SK-N-SH (cell line): ENCODE data around the gene TET2. TPM values are rescaled to one million over a fixed set of nuclear protein-coding genes. Genes with fewer than 3 reads are reported as not detected.

Source experiments
- CTCF ChIA-PET: fragments of 300-600, 350-600 bp; formaldehyde crosslinking; extraction: SDS; loops from one replicate; lab custom pipeline; 2021; lab: Yijun Ruan, JAX
- POLR2A ChIA-PET: fragments of 350-600 bp; sonication (Branson Sonifier 250); formaldehyde crosslinking; extraction: SDS; loops from one replicate; lab custom pipeline; 2020; ENCODE audit warnings: antibody characterized with exemption, inconsistent platforms; lab: Yijun Ruan, JAX
- DNase-seq: peaks from one replicate; pipeline ENCODE4 v3.0.0; 2012
- H2AFZ ChIP-seq: fragments of 200-600 bp; sonication (generic); 2 replicates; pipeline ENCODE4 v1.8.1; 2016; ENCODE audit warnings: antibody characterized with exemption, mild to moderate bottlenecking, low read depth
- H3F3A ChIP-seq: fragments of 200-600 bp; sonication (generic); replicated peaks from 2 replicates; pipeline ENCODE3; 2016; ENCODE audit warnings: antibody characterized with exemption, mild to moderate bottlenecking; ENCODE audit not compliant: insufficient read depth
- H3K27ac ChIP-seq, 2 experiments: fragments of 200-500 bp in 1 of 2; fragments of 200-600 bp in 1 of 2; sonication (Bioruptor generic) in 1 of 2; sonication (generic), shearing (Covaris generic) in 1 of 2; 2 replicates each; pipeline versions ENCODE4 v1.5.1 to v1.6.1; 2014 to 2016; ENCODE audit warnings: low read depth in 2 of 2, inconsistent platforms in 1 of 2, low read length in 1 of 2, mild to moderate bottlenecking in 1 of 2, mixed read lengths in 1 of 2
- H3K27me3 ChIP-seq: fragments of 200-600 bp; sonication (generic), shearing (Covaris generic); 2 replicates; pipeline ENCODE4 v1.6.1; 2016; ENCODE audit warnings: mixed run types; ENCODE audit not compliant: insufficient read depth
- H3K36me3 ChIP-seq, 2 experiments: fragments of 200-500 bp in 1 of 2; fragments of 200-600 bp in 1 of 2; sonication (Bioruptor generic) in 1 of 2; sonication (generic) in 1 of 2; replicated peaks in 1 of 2; 2 replicates each; pipeline versions ENCODE3 to v1.5.1; 2014 to 2016; ENCODE audit warnings: low read length in 1 of 2, mild to moderate bottlenecking in 1 of 2; ENCODE audit not compliant: insufficient read depth in 2 of 2, control insufficient read depth in 1 of 2
- H3K4me1 ChIP-seq, 2 experiments: fragments of 200-500 bp in 1 of 2; fragments of 200-600 bp in 1 of 2; sonication (Bioruptor generic) in 1 of 2; sonication (generic), shearing (Covaris generic) in 1 of 2; 2 replicates each; pipeline versions ENCODE4 v1.5.1 to v1.6.1; 2014 to 2016; ENCODE audit warnings: low read depth in 1 of 2, low read length in 1 of 2, mixed run types in 1 of 2; ENCODE audit not compliant: insufficient read depth in 2 of 2, control insufficient read depth in 1 of 2
- H3K4me2 ChIP-seq: fragments of 200-600 bp; sonication (generic), shearing (Covaris generic); 2 replicates; pipeline ENCODE4 v1.6.1; 2017; ENCODE audit warnings: mixed run types
- H3K4me3 ChIP-seq, 2 experiments: fragments of 200-500 bp in 1 of 2; fragments of 200-600 bp in 1 of 2; sonication (Bioruptor generic) in 1 of 2; sonication (generic), shearing (Covaris generic) in 1 of 2; 2 replicates each; pipeline versions ENCODE4 v1.5.1 to v1.8.1; 2014 to 2016; ENCODE audit warnings: low read depth in 2 of 2, inconsistent platforms in 1 of 2, low read length in 1 of 2, mild to moderate bottlenecking in 1 of 2, mixed read lengths in 1 of 2, moderate library complexity in 1 of 2
- H3K79me2 ChIP-seq: fragments of 200-600 bp; sonication (generic); 2 replicates; pipeline ENCODE4 v1.8.1; 2017; ENCODE audit warnings: mild to moderate bottlenecking; ENCODE audit not compliant: insufficient read depth
- H3K9ac ChIP-seq: fragments of 200-600 bp; sonication (generic); 2 replicates; pipeline ENCODE4 v1.6.1; 2017; ENCODE audit warnings: mixed run types
- H3K9me2 ChIP-seq: fragments of 200-600 bp; sonication (generic); 2 replicates; pipeline ENCODE4 v1.6.1; 2017; ENCODE audit warnings: mixed run types
- H3K9me3 ChIP-seq: fragments of 200-600 bp; sonication (generic); 2 replicates; pipeline ENCODE4 v1.6.1; 2017; ENCODE audit warnings: mixed run types, mild to moderate bottlenecking, moderate library complexity
- H4K20me1 ChIP-seq: fragments of 200-600 bp; sonication (generic); 2 replicates; pipeline ENCODE4 v1.6.1; 2017; ENCODE audit warnings: mild to moderate bottlenecking, mixed run types; ENCODE audit not compliant: insufficient read depth
- CTCF ChIP-seq: fragments of 200-600 bp; sonication (generic); IDR thresholded peaks from 2 replicates; pipeline ENCODE4 v1.6.1; 2017; ENCODE audit warnings: antibody characterized with exemption, mild to moderate bottlenecking, moderate library complexity
- FOSL2 ChIP-seq: IDR thresholded peaks from 2 replicates; pipeline ENCODE4 v1.4.0; 2012; ENCODE audit warnings: low read depth, mild to moderate bottlenecking, moderate library complexity, borderline replicate concordance
- FOXM1 ChIP-seq: IDR thresholded peaks from 2 replicates; pipeline ENCODE4 v1.4.0; 2012; ENCODE audit warnings: low read depth, mild to moderate bottlenecking
- GABPA ChIP-seq: IDR thresholded peaks from 2 replicates; pipeline ENCODE4 v1.4.0; 2012; ENCODE audit warnings: low read depth, mild to moderate bottlenecking
- MAX ChIP-seq: IDR thresholded peaks from 2 replicates; pipeline ENCODE4 v1.4.0; 2012; ENCODE audit warnings: low read depth
- MXI1 ChIP-seq: IDR thresholded peaks from 2 replicates; pipeline ENCODE4 v1.6.1; 2012; ENCODE audit warnings: mild to moderate bottlenecking, low read depth, low read length, improper control_type of control experiment
- NFIC ChIP-seq: IDR thresholded peaks from 2 replicates; pipeline ENCODE4 v1.4.0; 2012; ENCODE audit warnings: borderline replicate concordance
- NRF1 ChIP-seq: IDR thresholded peaks from 2 replicates; pipeline ENCODE4 v1.6.1; 2012; ENCODE audit warnings: low read depth, mild to moderate bottlenecking, low read length
- RAD21 ChIP-seq: IDR thresholded peaks from 2 replicates; pipeline ENCODE4 v1.6.1; 2012; ENCODE audit warnings: mild to moderate bottlenecking, low read length
- RFX5 ChIP-seq: IDR thresholded peaks from 2 replicates; pipeline ENCODE4 v1.6.1; 2012; ENCODE audit warnings: mild to moderate bottlenecking, improper control_type of control experiment, low read length
- SIN3A ChIP-seq: IDR thresholded peaks from 2 replicates; pipeline ENCODE4 v1.6.1; 2012; ENCODE audit warnings: low read depth, mild to moderate bottlenecking, low read length, moderate library complexity, borderline replicate concordance
- TCF12 ChIP-seq: IDR thresholded peaks from 2 replicates; pipeline ENCODE4 v1.4.0; 2012
- TEAD4 ChIP-seq: IDR thresholded peaks from 2 replicates; pipeline ENCODE4 v1.4.0; 2012; ENCODE audit warnings: mild to moderate bottlenecking, borderline replicate concordance; ENCODE audit not compliant: insufficient read depth
- USF1 ChIP-seq: IDR thresholded peaks from 2 replicates; pipeline ENCODE4 v1.4.0; 2012; ENCODE audit warnings: low read depth, borderline replicate concordance
- WGBS: methylation state at CpG from one replicate; pipeline ENCODE4 v1.1.6; 2017; ENCODE audit warnings: low lambda C conversion rate; 5-methylcytosine and 5-hydroxymethylcytosine counted together
- polyA plus RNA-seq, 3 experiments: library from polyadenylated mRNA; depleted of rRNA; stranded (reverse); fragments of >200 nt; gene quantifications; 2 replicates each; pipeline ENCODE4 v1.2.3, GENCODE V29; 2012
- TF ChIP-seq, protein P1 (sequence below): IDR thresholded peaks from 2 replicates; pipeline ENCODE4 v1.4.0; 2012; ENCODE audit warnings: low read depth, borderline replicate concordance
- TF ChIP-seq, protein P2 (sequence below): IDR thresholded peaks from 2 replicates; pipeline ENCODE4; 2012

Gene TET2
- polyA plus RNA-seq, 1 of the 3 experiments (the other 2 are of a cell fraction): 3.5 TPM

- H3F3A ChIP-seq: no peaks in the 10 kb centered on the region
- H4K20me1 ChIP-seq: no peaks in the 10 kb centered on the region
- WGBS: 95% methylated on average over 3 of the region's 3 CpGs
- no peak overlapping the region for H3K4me3 ChIP-seq
- POLR2A ChIA-PET: no interaction called here
- no peak overlapping the region for H3K4me2 ChIP-seq
- no peaks in the 10 kb centered on the region for H3K9me3 ChIP-seq
- H3K27ac ChIP-seq: no peak overlapping the region
- TF ChIP-seq MAX (no peak), FOSL2 (no peak), RAD21 (no peak), NRF1 (no peak)
- TF ChIP-seq, all 33 proteins: peak for 0
- no peak for DNase-seq
- Histone ChIP-seq H2AFZ (no peak overlapping the region), H3K27me3 (no peaks in the 10 kb centered on the region), H3K36me3 (peaks cover 69 to 75% of the 10 kb centered on the region in 2 experiments), H3K79me2 (no peaks in the 10 kb centered on the region; the same call in 1 of the 2 replicates), H3K9ac (no peak overlapping the region), H3K9me2 (no peaks in the 10 kb centered on the region), H3K4me1 (no peaks in the 10 kb centered on the region)
- CTCF ChIA-PET: interaction anchor here (0.6 to 0.9 kb wide), 2 partner anchors 10 to 134 kb away, joined by 3 read pairs; no protein-coding TSS in a partner anchor
These were observed 120.6 kb downstream of the TET2 start for GRCh38 chr4:105267280-105267679.

DNA sequence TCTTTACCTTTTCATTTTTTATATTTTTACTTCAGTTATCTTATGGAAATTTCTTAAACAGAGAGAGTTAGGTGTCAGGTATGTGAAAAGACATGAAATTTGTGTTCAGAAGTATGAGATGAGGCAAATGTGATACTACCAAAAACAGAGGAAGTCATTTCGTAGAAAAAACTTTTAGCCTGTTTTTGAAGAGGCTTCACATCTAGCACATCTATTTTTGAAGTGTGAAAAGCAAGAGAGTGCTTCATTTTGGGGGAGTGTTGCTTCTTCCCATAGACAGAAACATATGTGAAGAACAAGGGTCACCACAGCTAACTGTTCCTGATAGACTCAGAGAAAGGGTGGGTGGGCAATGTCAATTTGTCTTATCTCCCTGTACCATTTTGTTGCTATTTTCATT, 125.3 kb downstream of the TET2 start:
- no peaks in the 10 kb centered on the region for H3F3A ChIP-seq
- 91% methylated on average over 1 of the region's 1 CpG for WGBS
- no peak overlapping the region for H3K4me2 ChIP-seq
- H3K9me2 ChIP-seq: no peaks in the 10 kb centered on the region
- ChIA-PET CTCF (no interaction called here), POLR2A (no interaction called here)
- no peaks in the 10 kb centered on the region for H3K4me1 ChIP-seq
- no peaks in the 10 kb centered on the region for H3K27me3 ChIP-seq
- no peaks in the 10 kb centered on the region for H3K9me3 ChIP-seq
- H3K79me2 ChIP-seq: no peaks in the 10 kb centered on the region
- H3K36me3 ChIP-seq: peaks cover 76 to 84% of the 10 kb centered on the region in 2 experiments
- H2AFZ ChIP-seq: no peak overlapping the region
- no peak overlapping the region for H3K4me3 ChIP-seq
- TF ChIP-seq FOXM1 (no peak), SIN3A (no peak), TCF12 (no peak), MAX (no peak), NFIC (no peak), CTCF (no peak), FOSL2 (no peak), GABPA (no peak), USF1 (no peak), NRF1 (no peak), TEAD4 (no peak), RFX5 (no peak), MXI1 (no peak)
- TF ChIP-seq, protein P1, sequence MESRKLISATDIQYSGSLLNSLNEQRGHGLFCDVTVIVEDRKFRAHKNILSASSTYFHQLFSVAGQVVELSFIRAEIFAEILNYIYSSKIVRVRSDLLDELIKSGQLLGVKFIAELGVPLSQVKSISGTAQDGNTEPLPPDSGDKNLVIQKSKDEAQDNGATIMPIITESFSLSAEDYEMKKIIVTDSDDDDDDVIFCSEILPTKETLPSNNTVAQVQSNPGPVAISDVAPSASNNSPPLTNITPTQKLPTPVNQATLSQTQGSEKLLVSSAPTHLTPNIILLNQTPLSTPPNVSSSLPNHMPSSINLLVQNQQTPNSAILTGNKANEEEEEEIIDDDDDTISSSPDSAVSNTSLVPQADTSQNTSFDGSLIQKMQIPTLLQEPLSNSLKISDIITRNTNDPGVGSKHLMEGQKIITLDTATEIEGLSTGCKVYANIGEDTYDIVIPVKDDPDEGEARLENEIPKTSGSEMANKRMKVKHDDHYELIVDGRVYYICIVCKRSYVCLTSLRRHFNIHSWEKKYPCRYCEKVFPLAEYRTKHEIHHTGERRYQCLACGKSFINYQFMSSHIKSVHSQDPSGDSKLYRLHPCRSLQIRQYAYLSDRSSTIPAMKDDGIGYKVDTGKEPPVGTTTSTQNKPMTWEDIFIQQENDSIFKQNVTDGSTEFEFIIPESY: no peak
- TF ChIP-seq, protein P2, sequence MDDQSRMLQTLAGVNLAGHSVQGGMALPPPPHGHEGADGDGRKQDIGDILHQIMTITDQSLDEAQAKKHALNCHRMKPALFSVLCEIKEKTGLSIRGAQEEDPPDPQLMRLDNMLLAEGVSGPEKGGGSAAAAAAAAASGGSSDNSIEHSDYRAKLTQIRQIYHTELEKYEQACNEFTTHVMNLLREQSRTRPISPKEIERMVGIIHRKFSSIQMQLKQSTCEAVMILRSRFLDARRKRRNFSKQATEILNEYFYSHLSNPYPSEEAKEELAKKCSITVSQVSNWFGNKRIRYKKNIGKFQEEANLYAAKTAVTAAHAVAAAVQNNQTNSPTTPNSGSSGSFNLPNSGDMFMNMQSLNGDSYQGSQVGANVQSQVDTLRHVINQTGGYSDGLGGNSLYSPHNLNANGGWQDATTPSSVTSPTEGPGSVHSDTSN: no peak
- no peak overlapping the region for H3K27ac ChIP-seq
- no peak for DNase-seq
- H4K20me1 ChIP-seq: no peaks in the 10 kb centered on the region
- no peak overlapping the region for H3K9ac ChIP-seq
